MV-4-11 (cell line): Measurements from ENCODE around the gene CENPF.
"Not testable (repeated sequence)": the region's sequence is repeated elsewhere in the genome, so short reads cannot be mapped to it uniquely, and the experiment has no call there.

Source experiments
- DNase-seq: peaks from one replicate; lab custom pipeline; 2025; lab: John Stamatoyannopoulos, UW

CENPF gene, protein sequence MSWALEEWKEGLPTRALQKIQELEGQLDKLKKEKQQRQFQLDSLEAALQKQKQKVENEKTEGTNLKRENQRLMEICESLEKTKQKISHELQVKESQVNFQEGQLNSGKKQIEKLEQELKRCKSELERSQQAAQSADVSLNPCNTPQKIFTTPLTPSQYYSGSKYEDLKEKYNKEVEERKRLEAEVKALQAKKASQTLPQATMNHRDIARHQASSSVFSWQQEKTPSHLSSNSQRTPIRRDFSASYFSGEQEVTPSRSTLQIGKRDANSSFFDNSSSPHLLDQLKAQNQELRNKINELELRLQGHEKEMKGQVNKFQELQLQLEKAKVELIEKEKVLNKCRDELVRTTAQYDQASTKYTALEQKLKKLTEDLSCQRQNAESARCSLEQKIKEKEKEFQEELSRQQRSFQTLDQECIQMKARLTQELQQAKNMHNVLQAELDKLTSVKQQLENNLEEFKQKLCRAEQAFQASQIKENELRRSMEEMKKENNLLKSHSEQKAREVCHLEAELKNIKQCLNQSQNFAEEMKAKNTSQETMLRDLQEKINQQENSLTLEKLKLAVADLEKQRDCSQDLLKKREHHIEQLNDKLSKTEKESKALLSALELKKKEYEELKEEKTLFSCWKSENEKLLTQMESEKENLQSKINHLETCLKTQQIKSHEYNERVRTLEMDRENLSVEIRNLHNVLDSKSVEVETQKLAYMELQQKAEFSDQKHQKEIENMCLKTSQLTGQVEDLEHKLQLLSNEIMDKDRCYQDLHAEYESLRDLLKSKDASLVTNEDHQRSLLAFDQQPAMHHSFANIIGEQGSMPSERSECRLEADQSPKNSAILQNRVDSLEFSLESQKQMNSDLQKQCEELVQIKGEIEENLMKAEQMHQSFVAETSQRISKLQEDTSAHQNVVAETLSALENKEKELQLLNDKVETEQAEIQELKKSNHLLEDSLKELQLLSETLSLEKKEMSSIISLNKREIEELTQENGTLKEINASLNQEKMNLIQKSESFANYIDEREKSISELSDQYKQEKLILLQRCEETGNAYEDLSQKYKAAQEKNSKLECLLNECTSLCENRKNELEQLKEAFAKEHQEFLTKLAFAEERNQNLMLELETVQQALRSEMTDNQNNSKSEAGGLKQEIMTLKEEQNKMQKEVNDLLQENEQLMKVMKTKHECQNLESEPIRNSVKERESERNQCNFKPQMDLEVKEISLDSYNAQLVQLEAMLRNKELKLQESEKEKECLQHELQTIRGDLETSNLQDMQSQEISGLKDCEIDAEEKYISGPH (N-terminal part only)

DNA sequence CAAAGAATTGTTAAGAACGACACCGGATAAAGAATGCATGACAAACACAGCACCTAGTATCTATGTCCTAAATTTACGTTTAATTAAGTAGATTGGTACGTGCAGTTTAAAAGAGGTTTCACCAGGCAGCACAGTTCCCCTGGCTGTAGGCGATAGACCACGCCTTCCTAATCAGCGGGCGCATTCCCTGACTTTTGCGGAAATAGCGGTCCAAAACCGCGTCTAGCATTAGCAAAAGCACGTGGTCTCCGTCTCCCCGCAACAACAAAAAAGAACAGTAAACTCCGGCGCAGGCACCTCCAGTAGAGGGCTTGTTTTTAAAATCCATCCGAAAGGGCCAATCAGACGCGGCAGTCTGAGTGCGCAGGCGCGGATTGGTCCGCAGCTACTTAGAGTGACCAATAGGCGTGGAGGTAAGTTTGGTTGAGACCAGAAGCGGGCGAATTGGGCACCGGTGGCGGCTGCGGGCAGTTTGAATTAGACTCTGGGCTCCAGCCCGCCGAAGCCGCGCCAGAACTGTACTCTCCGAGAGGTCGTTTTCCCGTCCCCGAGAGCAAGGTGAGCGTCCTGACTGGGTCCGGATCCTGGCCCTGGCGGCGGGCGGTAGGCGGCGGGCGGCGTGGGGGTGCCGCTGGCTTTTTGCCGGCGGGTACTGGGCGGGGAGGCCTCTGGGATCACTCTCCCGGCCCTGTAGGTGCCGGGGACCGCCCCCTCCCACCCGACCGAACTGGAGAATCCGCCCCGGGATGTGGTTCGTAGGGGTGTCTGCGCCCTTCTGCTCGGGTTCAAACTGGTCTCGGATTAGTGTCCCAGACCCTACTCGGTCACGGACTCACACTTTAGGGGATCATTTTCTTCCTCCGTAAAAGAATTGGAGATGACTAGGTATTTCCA is at the start of gene CENPF:
Gene CENPF, plus strand, starts transcription at position 432 of the 894 bp plus-strand sequence. CDS start 10,560 bp downstream, outside the sequence.
- DNase-seq = peak; percentile 99

DNA sequence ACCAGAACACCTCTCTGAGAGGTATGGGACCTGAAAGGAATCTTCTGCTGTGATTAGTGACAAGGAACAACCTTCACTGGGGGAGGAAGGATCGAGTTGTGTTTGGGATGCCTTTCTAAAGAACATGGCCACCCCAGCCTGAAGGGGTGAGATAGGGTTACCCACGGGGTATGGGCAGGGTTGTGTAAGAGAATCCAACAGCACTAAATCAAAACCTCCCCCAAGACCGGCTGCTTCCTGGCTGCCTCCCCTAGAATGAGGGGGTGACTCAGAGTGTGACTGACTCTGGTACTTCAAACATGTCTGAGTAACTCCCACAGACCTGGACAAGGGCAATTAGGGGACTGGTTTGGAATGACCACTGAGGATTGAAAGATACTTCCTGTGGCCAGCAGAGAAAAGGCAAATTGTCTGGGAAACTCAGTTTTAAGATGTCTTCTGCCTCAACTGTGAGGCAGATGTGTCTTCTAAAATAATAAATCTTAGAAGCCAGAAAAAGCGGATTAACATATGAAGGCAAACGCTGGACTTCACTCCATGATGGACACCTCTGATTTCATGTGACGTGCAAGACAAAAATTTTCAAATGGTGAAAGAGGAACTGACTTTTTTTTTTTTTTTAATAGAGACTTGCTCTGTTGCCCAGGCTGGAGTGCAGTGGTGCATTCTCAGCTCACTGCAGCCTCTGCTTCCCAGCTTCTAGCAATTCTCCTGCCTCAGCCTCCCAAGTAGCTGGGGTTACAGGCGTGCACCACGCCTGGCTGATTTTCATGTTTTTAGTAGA is 44.9 kb upstream of the CENPF start:
- peak; percentile 86 for DNase-seq

DNA sequence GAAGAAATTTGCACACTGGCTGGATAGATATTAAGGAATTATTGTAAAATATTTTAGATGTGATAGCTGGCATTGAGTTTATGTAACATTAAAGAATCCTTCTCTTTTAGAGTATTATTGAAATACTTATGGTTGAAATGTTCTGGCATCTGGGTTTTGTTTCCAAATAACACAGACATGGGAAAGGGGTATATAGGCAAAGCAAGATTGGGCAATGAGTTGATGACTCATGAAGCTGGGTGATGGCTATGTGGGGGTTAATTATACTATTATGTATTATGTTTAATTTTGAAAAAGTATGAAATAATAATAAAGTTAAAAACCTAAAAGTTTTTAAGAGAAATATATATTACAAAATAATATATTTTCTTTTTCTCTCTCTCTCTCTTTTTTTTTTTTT is 39.1 kb upstream of the CENPF start:
- peak; percentile 50 for DNase-seq

DNA sequence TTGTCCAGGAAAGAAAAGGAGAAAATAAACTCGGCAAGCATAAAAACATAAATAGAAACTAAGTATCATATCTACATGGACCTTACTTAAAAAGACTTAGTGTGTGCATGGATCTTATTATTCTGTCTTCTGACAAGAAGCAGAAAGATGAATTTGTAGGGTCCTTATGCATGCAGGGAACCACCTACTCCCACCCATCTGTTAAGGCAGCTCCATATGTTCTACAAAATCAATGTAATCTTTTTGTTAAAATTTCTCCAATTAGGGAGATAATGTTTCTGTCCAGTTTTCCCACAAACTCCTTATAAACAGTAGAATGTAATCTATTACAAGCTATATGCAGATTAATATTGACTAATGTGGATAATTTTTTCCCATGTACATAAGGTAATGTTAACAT is 37.7 kb upstream of the CENPF start:
- DNase-seq = no peak

DNA sequence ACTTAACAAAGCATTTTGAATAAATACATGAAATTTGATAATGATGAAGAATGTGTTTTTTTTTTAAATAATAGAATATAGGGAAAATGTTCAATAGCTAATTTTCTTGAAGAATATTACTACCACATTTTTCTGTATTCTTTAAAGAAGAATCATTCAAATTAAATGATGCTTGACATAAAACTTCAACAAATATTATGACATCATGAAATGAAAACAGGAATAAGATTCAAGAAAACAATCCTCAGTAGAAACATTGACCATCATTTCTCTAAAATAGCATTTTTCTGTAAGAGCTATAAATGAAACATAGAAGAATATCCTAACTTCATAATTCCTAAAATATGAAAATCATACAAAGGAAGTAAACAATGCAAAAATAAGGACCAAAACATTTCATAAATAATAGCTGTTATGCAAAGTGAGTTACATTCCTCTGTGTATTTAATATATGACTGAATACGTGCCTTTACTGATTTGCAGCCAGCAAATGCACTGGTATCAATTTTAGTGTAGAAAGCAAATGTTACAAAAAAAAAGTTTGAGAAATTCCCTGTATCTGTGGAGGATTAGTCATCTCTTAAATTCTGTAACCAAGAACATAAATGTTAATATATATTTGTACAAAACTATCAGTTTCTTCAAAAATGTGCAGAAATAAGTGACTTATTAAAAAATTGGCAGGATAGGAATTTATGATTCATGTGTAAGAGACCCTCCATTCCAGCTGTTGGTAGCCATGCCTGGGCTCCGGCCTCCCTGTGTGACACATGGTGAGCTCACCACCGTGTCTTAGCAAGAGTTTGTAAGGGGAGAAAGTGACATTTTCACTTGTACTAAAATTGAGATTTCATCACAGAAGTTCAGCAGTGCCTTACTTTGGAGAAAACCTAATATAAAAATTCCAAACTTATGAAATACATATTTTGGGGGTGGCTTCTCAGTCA is 36.6 kb upstream of the CENPF start:
- no peak for DNase-seq

GRCh38 chr1:214567481-214567980 is 35.5 kb upstream of the CENPF start:
- DNase-seq = no peak

DNA sequence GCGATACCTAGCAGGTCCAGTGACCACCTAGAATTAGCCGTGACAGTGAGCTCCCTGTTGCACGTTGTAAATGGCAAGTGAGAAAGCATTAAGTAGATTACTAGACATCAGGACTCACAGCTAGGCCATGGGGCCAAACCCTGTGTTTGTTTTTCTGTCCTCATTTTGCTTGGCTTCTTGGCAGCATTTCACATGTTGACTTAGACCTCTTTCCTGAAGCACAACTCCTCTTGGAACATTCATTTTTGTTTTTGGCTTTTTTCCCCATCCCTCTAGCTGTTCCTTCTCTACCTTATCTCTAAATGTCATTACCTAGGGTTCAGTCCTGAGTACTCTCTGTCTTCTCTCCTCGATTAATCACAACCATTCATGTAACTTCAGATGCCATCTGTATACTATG is 34.7 kb upstream of the CENPF start:
- DNase-seq = no peak

- no peak for DNase-seq
Observed at GRCh38 chr1:214569357-214570004, 33.5 kb upstream of the CENPF start.

- no peak for DNase-seq
Observed at GRCh38 chr1:214570442-214570841, 32.6 kb upstream of the CENPF start.

- no peak for DNase-seq
Observed at GRCh38 chr1:214571281-214571680, 31.7 kb upstream of the CENPF start.

DNA sequence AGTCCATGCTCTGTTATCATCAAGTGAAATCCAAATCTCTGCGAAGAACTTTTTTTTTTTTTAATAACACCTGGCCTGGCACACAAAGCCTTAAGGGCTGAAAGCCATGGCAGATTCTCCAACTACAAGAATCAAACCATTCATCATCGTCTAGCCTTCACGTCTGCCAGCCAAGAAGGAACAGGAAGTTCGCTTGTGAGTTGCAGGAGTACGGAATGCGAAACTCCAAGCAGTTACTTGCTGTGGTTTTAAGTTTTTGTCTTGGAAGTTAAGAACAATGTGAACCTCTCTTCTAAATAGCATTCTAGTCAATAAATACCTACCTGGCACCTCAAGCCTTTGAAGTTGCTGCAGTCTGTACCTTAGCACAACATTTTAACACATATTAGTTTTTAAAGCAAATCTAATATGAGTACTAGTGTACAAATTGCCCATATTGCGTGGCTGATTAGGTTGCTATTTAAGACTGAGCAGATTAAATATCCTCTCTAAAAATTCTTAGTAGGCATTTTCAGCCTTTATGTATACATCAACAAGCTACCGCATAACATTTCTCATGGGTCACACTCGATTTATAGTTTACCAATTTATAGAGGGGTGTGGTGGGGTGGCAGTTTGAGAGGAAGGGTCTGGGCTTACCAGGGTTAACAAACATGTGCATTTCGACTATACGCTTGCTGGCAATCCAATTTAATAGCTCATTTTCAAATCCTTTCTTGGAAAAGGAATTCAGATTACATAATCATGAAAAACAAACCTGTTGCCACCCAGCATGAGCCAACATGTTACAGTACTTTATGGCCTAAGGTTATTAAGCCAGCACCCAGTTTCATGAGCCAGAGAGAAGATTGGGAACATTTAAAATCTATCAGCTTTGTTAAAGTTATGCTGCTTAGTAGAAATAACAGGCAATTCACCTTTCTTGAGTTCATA is 29.3 kb upstream of the CENPF start:
- DNase-seq = peak; percentile 52

GRCh38 chr1:214574598-214575411 is 28.2 kb upstream of the CENPF start:
- DNase-seq = no peak

GRCh38 chr1:214576120-214576519 is 26.9 kb upstream of the CENPF start:
- not testable (repeated sequence) for DNase-seq

DNA sequence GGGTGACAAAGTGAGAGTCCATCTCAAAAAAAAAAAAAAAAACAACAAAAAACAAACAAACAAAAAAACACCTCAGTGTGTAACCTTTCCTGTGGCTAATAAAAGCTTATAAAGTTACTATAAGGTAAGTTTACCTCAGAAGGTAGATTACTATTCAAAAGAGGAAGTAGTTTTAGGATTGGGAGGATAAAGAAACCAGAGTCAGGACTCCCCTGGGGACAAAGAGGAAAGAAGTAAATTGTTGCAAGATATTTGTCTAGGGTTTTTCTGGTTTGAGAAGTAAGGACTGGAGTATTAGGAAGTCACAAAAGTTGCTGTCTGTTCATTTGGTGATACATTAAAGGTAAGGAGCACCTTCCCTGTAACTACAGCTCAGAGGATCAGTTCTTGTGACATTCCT is 23.8 kb upstream of the CENPF start:
- DNase-seq = peak; percentile 62

- DNase-seq = peak; percentile 14
Observed at GRCh38 chr1:214581785-214582184, 21.2 kb upstream of the CENPF start.

GRCh38 chr1:214582289-214582891 is 20.6 kb upstream of the CENPF start:
- no peak for DNase-seq
